IMR-90 (cell line): ENCODE results near the gene C6orf136. TPM values are rescaled to one million over a fixed set of nuclear protein-coding genes. Genes with fewer than 3 reads are reported as not detected.

Source experiments
- ATAC-seq: fragments of 200-7000 bp; cut with Tn5 transposase; 2 replicates; pipeline ENCODE4 v1.9.1; 2020; ENCODE audit warnings: low read depth, mild to moderate bottlenecking, moderate library complexity
- BruUV-seq: library from RNA; stranded (reverse); fragments of 400-500 nt; replicated peaks from 2 replicates; lab custom pipeline; 2021; lab: Mats Ljungman, UMichigan
- CTCF ChIA-PET: fragments of 300-600 bp; formaldehyde crosslinking; extraction: SDS; loops from one replicate; lab custom pipeline; 2021; ENCODE audit warnings: antibody characterized with exemption; lab: Yijun Ruan, JAX
- POLR2A ChIA-PET: fragments of 300-600 bp; sonication (Branson Sonifier 250); formaldehyde crosslinking; loops from one replicate; lab custom pipeline; 2022; ENCODE audit warnings: antibody characterized with exemption; ENCODE audit not compliant: unreplicated experiment; lab: Charles Lee
- DNase-seq: peaks from one replicate; pipeline ENCODE4 v3.0.0; 2013
- H2AFZ ChIP-seq: replicated peaks from 2 replicates; pipeline ENCODE3; 2013; ENCODE audit warnings: low read length, mild to moderate bottlenecking; ENCODE audit not compliant: poor library complexity
- H2AK5ac ChIP-seq: 2 replicates; pipeline ENCODE4 v1.6.1; 2013; ENCODE audit warnings: low read depth, low read length, inconsistent platforms
- H2AK9ac ChIP-seq: replicated peaks from 2 replicates; pipeline ENCODE3; 2013; ENCODE audit warnings: mild to moderate bottlenecking, low read depth, low read length, moderate library complexity; ENCODE audit not compliant: poor library complexity
- H2BK120ac ChIP-seq: 2 replicates; pipeline ENCODE4 v1.6.1; 2013; ENCODE audit warnings: low read depth, low read length, inconsistent platforms
- H2BK15ac ChIP-seq: 3 replicates; pipeline ENCODE4 v1.6.1; 2013; ENCODE audit warnings: low read depth, low read length, inconsistent platforms
- H2BK20ac ChIP-seq: 2 replicates; pipeline ENCODE4 v1.6.1; 2013; ENCODE audit warnings: low read depth, mild to moderate bottlenecking, inconsistent platforms, low read length, moderate library complexity
- H2BK5ac ChIP-seq: 2 replicates; pipeline ENCODE4 v1.6.1; 2013; ENCODE audit warnings: mild to moderate bottlenecking, low read depth, low read length, inconsistent platforms; ENCODE audit not compliant: poor library complexity, severe bottlenecking
- H3K14ac ChIP-seq: replicated peaks from 2 replicates; pipeline ENCODE4 v1.6.1; 2013; ENCODE audit warnings: low read depth, low read length, inconsistent platforms
- H3K18ac ChIP-seq: 2 replicates; pipeline ENCODE4 v1.6.1; 2013; ENCODE audit warnings: low read depth, low read length, control low read depth
- H3K23ac ChIP-seq: 2 replicates; pipeline ENCODE4 v1.6.1; 2013; ENCODE audit warnings: low read depth, low read length, inconsistent platforms
- H3K27ac ChIP-seq: 2 replicates; pipeline ENCODE4 v1.5.1; 2013; ENCODE audit warnings: mild to moderate bottlenecking, control low read depth, low read length; ENCODE audit not compliant: insufficient read depth
- H3K27me3 ChIP-seq: 2 replicates; pipeline ENCODE4 v1.6.1; 2013; ENCODE audit warnings: low read length; ENCODE audit not compliant: control insufficient read depth, insufficient read depth
- H3K36me3 ChIP-seq: 2 replicates; pipeline ENCODE4 v1.6.1; 2013; ENCODE audit warnings: low read length, mixed read lengths; ENCODE audit not compliant: control insufficient read depth, insufficient read depth
- H3K4ac ChIP-seq: 2 replicates; pipeline ENCODE4 v1.6.1; 2013; ENCODE audit warnings: low read depth, low read length, inconsistent platforms
- H3K4me1 ChIP-seq: 2 replicates; pipeline ENCODE4 v1.6.1; 2013; ENCODE audit warnings: low read length, mixed read lengths; ENCODE audit not compliant: control insufficient read depth, insufficient read depth
- H3K4me2 ChIP-seq: 2 replicates; pipeline ENCODE4 v1.6.1; 2013; ENCODE audit warnings: low read depth, mild to moderate bottlenecking, control low read depth, low read length, moderate library complexity
- H3K4me3 ChIP-seq: 2 replicates; pipeline ENCODE4 v1.5.1; 2013; ENCODE audit warnings: low read depth, mild to moderate bottlenecking, control low read depth, low read length, moderate library complexity; ENCODE audit not compliant: insufficient read depth
- H3K56ac ChIP-seq: 2 replicates; pipeline ENCODE4 v1.6.1; 2013; ENCODE audit warnings: low read length, inconsistent platforms; ENCODE audit not compliant: insufficient read depth; ENCODE audit errors: extremely low read depth
- H3K79me1 ChIP-seq, 2 experiments: 2 replicates each; pipeline ENCODE4 v1.6.1; 2013; ENCODE audit warnings: low read length in 2 of 2, inconsistent platforms in 1 of 2, low read depth in 1 of 2
- H3K9ac ChIP-seq: 2 replicates; pipeline ENCODE4 v1.6.1; 2013; ENCODE audit warnings: low read depth, low read length, control low read depth
- H3K9me1 ChIP-seq: 2 replicates; pipeline ENCODE4 v1.6.1; 2013; ENCODE audit warnings: low read length, inconsistent platforms; ENCODE audit not compliant: insufficient read depth
- H3K9me3 ChIP-seq: 2 replicates; pipeline ENCODE4 v1.6.1; 2013; ENCODE audit warnings: low read length; ENCODE audit not compliant: control insufficient read depth, insufficient read depth
- H4K20me1 ChIP-seq: 2 replicates; pipeline ENCODE4 v1.6.1; 2013; ENCODE audit warnings: low read length, inconsistent platforms; ENCODE audit not compliant: insufficient read depth
- H4K5ac ChIP-seq: 2 replicates; pipeline ENCODE4 v1.6.1; 2013; ENCODE audit warnings: mild to moderate bottlenecking, low read depth, low read length, control low read depth
- H4K8ac ChIP-seq, 2 experiments: 2 replicates each; pipeline ENCODE4 v1.6.1; 2013; ENCODE audit warnings: low read depth in 2 of 2, low read length in 2 of 2, control low read depth in 1 of 2, inconsistent platforms in 1 of 2
- H4K91ac ChIP-seq: 2 replicates; pipeline ENCODE4 v1.6.1; 2013; ENCODE audit warnings: low read depth, low read length, inconsistent platforms; ENCODE audit not compliant: insufficient read depth
- CEBPB ChIP-seq: IDR thresholded peaks from 2 replicates; pipeline ENCODE4 v1.6.1; 2012; ENCODE audit warnings: low read depth, low read length, improper control_type of control experiment
- CHD1 ChIP-seq: IDR thresholded peaks from 2 replicates; pipeline ENCODE4 v1.6.1; 2012; ENCODE audit warnings: low read depth, low read length, improper control_type of control experiment
- MAFK ChIP-seq: IDR thresholded peaks from 2 replicates; pipeline ENCODE4 v1.6.1; 2012; ENCODE audit warnings: low read depth, low read length, improper control_type of control experiment
- NFE2L2 ChIP-seq: fragments of 150-350 bp; IDR thresholded peaks from 2 replicates; pipeline ENCODE4 v1.6.1; 2016; ENCODE audit warnings: low read depth, mild to moderate bottlenecking, low read length
- WGBS, 2 experiments: methylation state at CpG; one replicate each; pipeline versions ENCODE4 v1.1.5 to v1.1.7; 2013; ENCODE audit warnings: missing lambda C conversion rate in 2 of 2; ENCODE audit not compliant: insufficient read length in 1 of 2; ENCODE audit errors: extremely low coverage in 2 of 2; 5-methylcytosine and 5-hydroxymethylcytosine counted together
- dilution Hi-C: fragments of 300-500 bp; cut with HindIII; formaldehyde crosslinking; loops from one replicate; pipeline ENCODE4 v1.14.3; 2018; ENCODE audit warnings: low sequenced_read_pairs; ENCODE audit not compliant: unreplicated experiment
- in situ Hi-C: fragments of 300-500 bp; cut with MboI; formaldehyde crosslinking; loops from 3 replicates; pipeline ENCODE4 v1.14.3; 2019; ENCODE audit warnings: low sequenced_read_pairs, inconsistent platforms, mixed read lengths
- intact Hi-C: fragments of 100-400 bp; cut with micrococcal nuclease; formaldehyde crosslinking; loops from 2 replicates; pipeline ENCODE4 v1.10.0; 2022
- polyA plus RNA-seq, 3 experiments: library from polyadenylated mRNA; depleted of rRNA; stranded (reverse); fragments of >200 nt; gene quantifications; 2 replicates each; pipeline ENCODE4 v1.2.3, GENCODE V29; 2012; ENCODE audit warnings: low replicate concordance in 1 of 3
- total RNA-seq: library from RNA; depleted of rRNA; stranded (reverse); fragments of >200 nt; gene quantifications from 2 replicates; pipeline ENCODE4 v1.2.3, GENCODE V29; 2012

Gene C6orf136
- total and polyA plus RNA-seq, 2 of the 4 experiments (the other 2 are of a cell fraction): 1.1 to 11.7 TPM

DNA sequence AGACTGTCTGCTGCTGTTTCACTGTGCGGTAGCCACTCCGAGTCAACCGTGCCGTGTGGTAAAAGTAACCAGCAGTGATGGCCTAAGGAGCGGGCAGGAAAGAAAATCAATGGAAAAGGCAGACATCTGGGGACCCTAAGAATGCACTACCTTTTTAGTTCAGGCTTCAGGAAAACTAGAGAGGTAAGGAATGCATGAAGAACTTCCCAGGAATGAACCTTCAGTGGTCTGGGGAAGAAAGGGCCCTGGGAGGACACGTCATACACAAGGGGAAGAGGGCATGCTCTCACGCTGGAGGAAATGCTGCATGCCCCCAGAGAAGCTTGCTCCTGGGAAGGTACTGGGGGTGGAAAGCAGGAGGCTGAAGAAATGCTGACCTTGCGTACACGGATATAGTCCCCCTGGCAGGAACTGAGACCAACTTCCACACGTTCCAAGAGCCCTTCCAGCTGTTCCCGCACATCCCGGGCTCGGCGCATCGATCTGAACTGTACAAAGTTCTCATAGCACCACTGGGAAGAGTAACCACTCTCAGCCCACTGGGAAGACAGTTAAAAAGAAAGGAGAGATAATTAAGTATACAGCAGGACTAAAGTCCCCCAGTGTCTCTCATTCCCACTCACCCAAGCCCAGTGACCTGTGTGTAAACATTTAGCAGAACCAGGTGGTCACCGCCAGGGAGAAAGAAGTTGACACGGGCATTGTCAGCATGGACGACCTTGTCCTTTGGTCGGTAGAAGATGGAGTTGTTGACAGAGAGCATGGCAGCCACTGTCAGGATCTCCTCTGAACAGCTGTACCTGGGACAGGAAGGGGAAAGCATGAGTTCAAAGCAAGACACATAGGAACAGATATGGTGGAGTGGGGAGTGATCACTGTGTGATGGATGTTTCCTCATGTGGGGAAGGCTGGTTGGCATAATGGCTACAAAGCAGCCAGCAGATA lies 8.1 kb downstream of the C6orf136 start:
- Histone ChIP-seq H4K5ac (no peak overlapping the region), H2BK5ac (no peak overlapping the region), H4K8ac (no peak overlapping the region; a peak in 1 of 4 replicates), H3K9ac (no peak overlapping the region), H2BK20ac (no peak overlapping the region), H3K9me3 (no peaks in the 10 kb centered on the region), H3K4me2 (no peak overlapping the region), H3K27me3 (no peaks in the 10 kb centered on the region), H3K36me3 (peaks cover 73% of the 10 kb centered on the region), H2BK15ac (no peak overlapping the region), H2AK5ac (no peak overlapping the region), H3K4me1 (no peaks in the 10 kb centered on the region; the same call in 1 of the 2 replicates), H4K20me1 (no peaks in the 10 kb centered on the region), H3K27ac (no peak overlapping the region), H2AK9ac (peak overlapping the region; percentile 29), H4K91ac (no peak overlapping the region), H3K23ac (no peak overlapping the region), H2AFZ (no peak overlapping the region), H3K4ac (no peak overlapping the region), H3K56ac (no peak overlapping the region), H3K79me1 (peaks cover 2 to 4% of the 10 kb centered on the region in 2 experiments; a peak in 3 of 4 replicates), H2BK120ac (no peak overlapping the region), H3K9me1 (no peaks in the 10 kb centered on the region), H3K14ac (no peak overlapping the region), H3K18ac (no peak overlapping the region), H3K4me3 (no peak overlapping the region)
- dilution Hi-C loops (no loop called here), intact Hi-C loops (no loop called here), in situ Hi-C loops (no loop called here)
- no TSS peak for BruUV-seq
- POLR2A ChIA-PET: no interaction called here
- TF ChIP-seq NFE2L2: no peak
- TF ChIP-seq CHD1: no peak
- no peak for TF ChIP-seq CEBPB
- peak; percentile 86 for TF ChIP-seq MAFK
- CTCF ChIA-PET: no interaction called here
- 94% methylated on average over 13 of the region's 19 CpGs; no CpG with 5 or more reads in 1 of the 2 experiments for WGBS, 2 experiments
- no peak for DNase-seq
- peak; percentile 6; the same call in 1 of the 2 replicates for ATAC-seq
